PFSK-1 (cell line): ENCODE measurements around the gene NCF4. TPM values are rescaled to one million over a fixed set of nuclear protein-coding genes. Genes with fewer than 3 reads are reported as not detected.

ENCODE experiments used
- FOXP2 ChIP-seq: optimal IDR thresholded peaks from 2 replicates; pipeline ENCODE3; 2011; ENCODE audit warnings: borderline replicate concordance, control low read depth, inconsistent platforms; ENCODE audit not compliant: insufficient read depth; ENCODE audit errors: extremely low read length, extremely low read depth
- POLR2AphosphoS5 ChIP-seq: IDR thresholded peaks from 2 replicates; pipeline ENCODE4 v1.6.1; 2012; ENCODE audit warnings: low read depth, mild to moderate bottlenecking, control low read depth, low read length, moderate library complexity
- REST ChIP-seq, 2 experiments: IDR thresholded peaks; 2 replicates each; pipeline versions ENCODE4 v1.6.1 to v1.8.0; 2011 to 2012; ENCODE audit warnings: low read depth in 2 of 2, low read length in 2 of 2, control low read depth in 1 of 2, inconsistent platforms in 1 of 2, mild to moderate bottlenecking in 1 of 2, moderate library complexity in 1 of 2; ENCODE audit not compliant: insufficient read depth in 1 of 2
- SIN3A ChIP-seq: IDR thresholded peaks from 2 replicates; pipeline ENCODE4 v1.6.1; 2012; ENCODE audit warnings: mild to moderate bottlenecking, low read length, moderate library complexity, borderline replicate concordance; ENCODE audit not compliant: insufficient read depth
- TAF1 ChIP-seq: IDR thresholded peaks from 2 replicates; pipeline ENCODE4 v1.6.1; 2012; ENCODE audit warnings: low read length, control low read depth, borderline replicate concordance; ENCODE audit not compliant: insufficient read depth
- polyA plus RNA-seq: library from polyadenylated mRNA; unstranded; fragments of >200 nt; gene quantifications from one replicate; pipeline ENCODE4 v1.2.1, GENCODE V29; 2012; ENCODE audit warnings: low read depth, missing spikeins; ENCODE audit not compliant: insufficient read length

NCF4 gene
- not detected for polyA plus RNA-seq

GRCh38 chr22:36860821-36861659 lies at the start of gene NCF4:
Gene NCF4 (plus strand): TSS chr22:36861006. CDS start chr22:36861172, 166 bp downstream.
- no peak for TF ChIP-seq TAF1
- no peak for TF ChIP-seq REST (IDR thresholded peaks at IDR 0.05; ENCODE audit: insufficient read depth in 1 of 2, low read depth in 2 of 2, low read length in 2 of 2)
- no peak for TF ChIP-seq POLR2AphosphoS5
- TF ChIP-seq FOXP2, result no peak
- no peak for TF ChIP-seq SIN3A

DNA sequence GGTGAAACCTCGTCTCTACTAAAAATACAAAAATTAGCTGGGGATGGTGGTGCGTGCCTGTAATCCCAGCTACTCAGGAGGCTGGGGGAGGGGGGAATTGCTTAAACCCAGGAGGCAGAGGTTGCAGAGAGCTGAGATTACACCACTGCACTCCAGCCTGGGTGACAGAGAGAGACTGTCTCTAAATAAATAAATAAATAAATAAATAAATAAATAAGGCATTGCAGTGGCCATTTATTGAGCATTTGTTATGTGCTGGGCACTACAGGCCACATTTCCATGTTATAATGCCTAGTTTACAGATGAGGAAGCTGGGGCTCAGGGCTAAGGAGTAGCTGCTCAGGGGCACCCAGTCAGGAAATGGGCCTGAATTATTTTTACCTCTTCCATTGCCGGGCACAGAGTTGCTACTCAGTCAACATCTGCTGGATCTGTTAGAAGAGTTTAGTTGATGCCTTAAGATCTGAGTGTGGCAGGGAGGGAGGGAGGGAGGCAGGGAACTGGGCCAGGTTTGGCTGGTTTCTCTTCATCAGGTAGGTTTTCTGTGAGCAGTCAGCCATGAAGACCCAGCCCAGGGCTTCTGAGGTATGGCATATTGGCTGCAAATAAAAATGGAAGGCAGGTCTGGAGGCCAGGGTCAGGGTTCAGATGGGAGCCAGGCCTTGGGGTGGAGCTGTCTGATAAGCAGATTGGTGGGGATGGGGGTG lies 49.6 kb upstream of the NCF4 start:
- TF ChIP-seq SIN3A (no peak), TAF1 (no peak), POLR2AphosphoS5 (no peak), REST (IDR thresholded peaks at IDR 0.05; ENCODE audit: insufficient read depth in 1 of 2, low read depth in 2 of 2, low read length in 2 of 2) (no peak), FOXP2 (no peak)

DNA sequence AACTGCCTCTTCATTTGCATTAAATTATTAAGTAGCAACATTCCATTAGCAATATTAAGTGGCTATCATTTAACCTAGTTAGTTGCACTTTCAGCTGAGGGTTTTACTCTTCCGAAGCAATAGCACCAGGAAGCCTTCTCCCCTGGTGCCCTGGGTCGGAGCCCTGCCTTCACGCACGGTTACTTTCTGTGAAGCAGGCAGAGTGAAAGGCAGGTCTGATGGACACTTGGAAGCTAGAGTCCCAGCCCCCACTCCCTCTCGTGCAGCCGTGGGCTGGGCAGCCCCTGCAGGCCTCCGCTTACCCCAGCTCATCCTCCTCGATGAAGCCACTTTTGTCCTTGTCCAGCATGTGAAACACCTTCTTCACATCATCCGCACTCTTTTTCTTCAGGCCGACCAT lies 46.0 kb upstream of the NCF4 start:
- TF ChIP-seq FOXP2 (no peak), REST (IDR thresholded peaks at IDR 0.05; ENCODE audit: insufficient read depth in 1 of 2, low read depth in 2 of 2, low read length in 2 of 2) (no peak), SIN3A (no peak), TAF1 (no peak), POLR2AphosphoS5 (no peak)

- TF ChIP-seq SIN3A (no peak), POLR2AphosphoS5 (no peak), FOXP2 (no peak), TAF1 (no peak), REST (IDR thresholded peaks at IDR 0.05; ENCODE audit: insufficient read depth in 1 of 2, low read depth in 2 of 2, low read length in 2 of 2) (no peak)
Observed at GRCh38 chr22:36815558-36816338, 45.1 kb upstream of the NCF4 start.
